ENCODE data around the gene TPO. TPM values are rescaled to one million over a fixed set of nuclear protein-coding genes. Genes with fewer than 3 reads are reported as not detected.

TPO gene
- total RNA-seq, 1 experiment from 2014 or later = not detected

DNA sequence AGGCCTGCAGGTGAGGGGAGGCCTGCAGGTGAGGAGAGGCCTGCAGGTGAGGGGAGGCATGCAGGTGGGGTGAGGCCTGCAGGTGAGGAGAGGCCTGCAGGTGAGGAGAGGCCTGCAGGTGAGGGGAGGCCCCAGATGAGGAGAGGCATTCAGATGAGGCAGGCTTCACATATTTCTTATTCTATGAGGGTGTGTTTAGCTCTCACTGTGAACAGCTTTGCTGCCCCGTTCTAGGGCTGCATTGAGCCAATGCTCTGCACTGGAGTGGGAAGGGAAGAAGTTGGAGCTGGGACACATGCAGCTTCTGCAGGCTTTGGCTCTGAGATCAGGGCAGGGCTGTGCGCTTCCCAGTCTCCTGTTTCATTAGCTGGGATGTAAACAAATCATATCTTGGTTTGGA lies 19.5 kb downstream of the TPO start:
- Histone ChIP-seq H4K20me1 (ENCODE audit: insufficient read depth) (no peaks in the 10 kb centered on the region), H3K79me2 (ENCODE audit: low read depth) (no peaks in the 10 kb centered on the region), H2AFZ (no peak overlapping the region), H3K9me2 (ENCODE audit: insufficient read depth) (no peaks in the 10 kb centered on the region), H3K9me3 (ENCODE audit: insufficient read depth, low read depth) (no peaks in the 10 kb centered on the region; the same call in 1 of the 2 replicates), H3K4me2 (no peak overlapping the region), H3K4me1 (replicated peaks; ENCODE audit: insufficient read depth) (no peaks in the 10 kb centered on the region), H3F3A (ENCODE audit: insufficient read depth, low read depth) (no peaks in the 10 kb centered on the region), H3K27ac (no peak overlapping the region), H3K4me3 (no peak overlapping the region), H3K36me3 (ENCODE audit: low read depth) (no peaks in the 10 kb centered on the region), H3K27me3 (ENCODE audit: insufficient read depth, low read depth) (peaks cover 66% of the 10 kb centered on the region)
- TF ChIP-seq EZH2 (IDR thresholded peaks at IDR 0.05; ENCODE audit: low read depth) = no peak
- TF ChIP-seq, protein P1, sequence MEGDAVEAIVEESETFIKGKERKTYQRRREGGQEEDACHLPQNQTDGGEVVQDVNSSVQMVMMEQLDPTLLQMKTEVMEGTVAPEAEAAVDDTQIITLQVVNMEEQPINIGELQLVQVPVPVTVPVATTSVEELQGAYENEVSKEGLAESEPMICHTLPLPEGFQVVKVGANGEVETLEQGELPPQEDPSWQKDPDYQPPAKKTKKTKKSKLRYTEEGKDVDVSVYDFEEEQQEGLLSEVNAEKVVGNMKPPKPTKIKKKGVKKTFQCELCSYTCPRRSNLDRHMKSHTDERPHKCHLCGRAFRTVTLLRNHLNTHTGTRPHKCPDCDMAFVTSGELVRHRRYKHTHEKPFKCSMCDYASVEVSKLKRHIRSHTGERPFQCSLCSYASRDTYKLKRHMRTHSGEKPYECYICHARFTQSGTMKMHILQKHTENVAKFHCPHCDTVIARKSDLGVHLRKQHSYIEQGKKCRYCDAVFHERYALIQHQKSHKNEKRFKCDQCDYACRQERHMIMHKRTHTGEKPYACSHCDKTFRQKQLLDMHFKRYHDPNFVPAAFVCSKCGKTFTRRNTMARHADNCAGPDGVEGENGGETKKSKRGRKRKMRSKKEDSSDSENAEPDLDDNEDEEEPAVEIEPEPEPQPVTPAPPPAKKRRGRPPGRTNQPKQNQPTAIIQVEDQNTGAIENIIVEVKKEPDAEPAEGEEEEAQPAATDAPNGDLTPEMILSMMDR (conservative IDR thresholded peaks at IDR 0.05) = no peak
- no peak for DNase-seq
- intact Hi-C loops (cut with micrococcal nuclease; ENCODE audit: unreplicated experiment) = no loop called here
- ChIA-PET CTCF (no interaction called here), POLR2A (ENCODE audit: unreplicated experiment) (no interaction called here)
- no TSS peak for BruUV-seq (replicated peaks)

DNA sequence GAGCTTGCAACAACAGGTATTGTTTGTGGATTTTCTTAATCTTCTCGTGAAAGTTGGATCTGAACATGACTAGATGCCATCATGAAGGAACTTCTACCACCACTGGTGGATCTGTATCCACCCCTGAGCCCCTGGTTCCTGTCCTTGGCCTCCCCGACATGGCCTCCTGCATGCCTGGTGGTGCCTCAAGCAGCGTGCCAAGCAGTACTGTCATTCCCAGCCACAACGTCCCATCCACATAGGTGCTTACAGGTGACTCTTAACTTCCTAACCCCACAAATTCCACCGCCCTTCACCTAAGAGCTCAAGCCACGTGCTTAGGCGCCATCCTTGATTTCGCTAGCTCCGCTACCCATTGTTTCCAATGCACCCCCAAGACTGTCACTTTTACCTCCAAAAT lies 23.1 kb downstream of the TPO start:
- no peak for DNase-seq
- Histone ChIP-seq H3K27me3 (ENCODE audit: insufficient read depth, low read depth) (peaks cover 78% of the 10 kb centered on the region), H3K9me3 (ENCODE audit: insufficient read depth, low read depth) (no peaks in the 10 kb centered on the region; the same call in 1 of the 2 replicates), H3K27ac (no peak overlapping the region), H3K4me3 (no peak overlapping the region), H3K79me2 (ENCODE audit: low read depth) (no peaks in the 10 kb centered on the region), H3F3A (ENCODE audit: insufficient read depth, low read depth) (no peaks in the 10 kb centered on the region), H4K20me1 (ENCODE audit: insufficient read depth) (no peaks in the 10 kb centered on the region), H3K36me3 (ENCODE audit: low read depth) (no peaks in the 10 kb centered on the region), H3K4me1 (replicated peaks; ENCODE audit: insufficient read depth) (no peaks in the 10 kb centered on the region), H2AFZ (no peak overlapping the region), H3K4me2 (no peak overlapping the region), H3K9me2 (ENCODE audit: insufficient read depth) (no peaks in the 10 kb centered on the region)
- no peak for TF ChIP-seq EZH2 (IDR thresholded peaks at IDR 0.05; ENCODE audit: low read depth)
- TF ChIP-seq, protein P1 (conservative IDR thresholded peaks at IDR 0.05) = no peak
- intact Hi-C loops (cut with micrococcal nuclease; ENCODE audit: unreplicated experiment) = no loop called here
- BruUV-seq (replicated peaks) = no TSS peak
- POLR2A ChIA-PET (ENCODE audit: unreplicated experiment) = no interaction called here
- CTCF ChIA-PET = no interaction called here

DNA sequence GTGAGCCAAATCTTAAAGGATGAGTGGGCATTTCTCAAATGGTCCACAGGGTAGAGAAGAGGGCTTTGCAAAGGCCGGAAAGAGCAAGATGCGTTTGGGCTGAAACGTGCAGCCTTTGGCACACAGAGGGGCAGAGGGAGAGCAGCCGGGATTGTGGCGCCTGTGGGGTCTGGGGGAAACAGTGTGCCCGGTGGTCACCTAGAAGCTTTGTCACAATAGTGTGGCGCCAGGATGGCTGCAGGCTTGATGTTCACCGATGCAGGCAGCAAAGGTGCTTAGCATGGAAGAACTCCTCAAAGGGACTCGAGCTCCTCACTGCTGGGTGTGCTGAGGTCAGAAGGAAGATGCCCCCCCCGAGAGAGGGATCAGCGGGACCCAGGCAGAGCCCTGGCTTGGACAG lies 23.8 kb downstream of the TPO start:
- Histone ChIP-seq H3K27ac (no peak overlapping the region), H2AFZ (no peak overlapping the region), H3K4me2 (no peak overlapping the region), H3K27me3 (ENCODE audit: insufficient read depth, low read depth) (peaks cover 86% of the 10 kb centered on the region), H3K9me2 (ENCODE audit: insufficient read depth) (no peaks in the 10 kb centered on the region), H3K4me3 (no peak overlapping the region), H3K79me2 (ENCODE audit: low read depth) (no peaks in the 10 kb centered on the region), H3F3A (ENCODE audit: insufficient read depth, low read depth) (no peaks in the 10 kb centered on the region), H3K36me3 (ENCODE audit: low read depth) (no peaks in the 10 kb centered on the region), H4K20me1 (ENCODE audit: insufficient read depth) (no peaks in the 10 kb centered on the region), H3K4me1 (replicated peaks; ENCODE audit: insufficient read depth) (no peaks in the 10 kb centered on the region), H3K9me3 (ENCODE audit: insufficient read depth, low read depth) (no peaks in the 10 kb centered on the region; the same call in 1 of the 2 replicates)
- ChIA-PET CTCF (no interaction called here), POLR2A (ENCODE audit: unreplicated experiment) (no interaction called here)
- DNase-seq = no peak
- TF ChIP-seq EZH2 (IDR thresholded peaks at IDR 0.05; ENCODE audit: low read depth) = no peak
- TF ChIP-seq, protein P1 (conservative IDR thresholded peaks at IDR 0.05) = no peak
- no TSS peak for BruUV-seq (replicated peaks)
- intact Hi-C loops (cut with micrococcal nuclease; ENCODE audit: unreplicated experiment) = no loop called here
